GM23338 (cell line): Measurements from ENCODE around the gene ADAMTS13. TPM values are rescaled to one million over a fixed set of nuclear protein-coding genes. Genes with fewer than 3 reads are reported as not detected.

Experiments used
- ATAC-seq: fragments of 200-7000 bp; cut with Tn5 transposase; 3 replicates; pipeline ENCODE4 v1.9.1; 2020
- DNase-seq: peaks from one replicate; pipeline ENCODE4 v3.0.0-alpha.2; 2015; ENCODE audit warnings: low spot score
- H2AFZ ChIP-seq: fragments of 200-600 bp; sonication (generic); 2 replicates; pipeline ENCODE4 v1.8.0; 2016; ENCODE audit warnings: antibody characterized with exemption, mild to moderate bottlenecking, moderate library complexity
- H3F3A ChIP-seq: fragments of 200-600 bp; sonication (generic); replicated peaks from 2 replicates; pipeline ENCODE4 v1.8.0; 2017; ENCODE audit warnings: antibody characterized with exemption, mixed run types, low read depth
- H3K27ac ChIP-seq: fragments of 200-600 bp; sonication (generic); 2 replicates; pipeline ENCODE4 v1.6.1; 2016; ENCODE audit warnings: low read depth
- H3K27me3 ChIP-seq: fragments of 200-600 bp; sonication (generic); 2 replicates; pipeline ENCODE4 v1.8.0; 2016; ENCODE audit warnings: mild to moderate bottlenecking, mixed run types, moderate library complexity; ENCODE audit not compliant: insufficient read depth
- H3K36me3 ChIP-seq: fragments of 200-600 bp; sonication (generic); 2 replicates; pipeline ENCODE4 v1.8.0; 2016; ENCODE audit warnings: mild to moderate bottlenecking; ENCODE audit not compliant: insufficient read depth
- H3K4me1 ChIP-seq: fragments of 200-600 bp; sonication (generic); 2 replicates; pipeline ENCODE4 v1.8.0; 2016; ENCODE audit warnings: mild to moderate bottlenecking, moderate library complexity; ENCODE audit not compliant: insufficient read depth
- H3K4me2 ChIP-seq: fragments of 200-600 bp; sonication (generic); 2 replicates; pipeline ENCODE4 v1.7.1; 2017; ENCODE audit warnings: mixed run types
- H3K4me3 ChIP-seq: fragments of 200-600 bp; sonication (generic); 2 replicates; pipeline ENCODE4 v1.6.1; 2016; ENCODE audit warnings: mixed run types
- H3K79me2 ChIP-seq: fragments of 200-600 bp; sonication (generic); replicated peaks from 2 replicates; pipeline ENCODE4 v1.8.0; 2017; ENCODE audit warnings: mild to moderate bottlenecking; ENCODE audit not compliant: insufficient read depth
- H3K9me2 ChIP-seq: fragments of 200-600 bp; sonication (generic); 2 replicates; pipeline ENCODE4 v1.8.0; 2017; ENCODE audit not compliant: insufficient read depth
- H4K20me1 ChIP-seq: fragments of 200-600 bp; sonication (generic); replicated peaks from 2 replicates; pipeline ENCODE4 v1.8.0; 2017; ENCODE audit warnings: mild to moderate bottlenecking; ENCODE audit not compliant: insufficient read depth
- H3K27ac Mint-ChIP-seq: 2 replicates; pipeline ENCODE4 v1.8.0; 2020; ENCODE audit warnings: inconsistent platforms, mild to moderate bottlenecking, moderate library complexity, mixed read lengths
- H3K27me3 Mint-ChIP-seq: 3 replicates; pipeline ENCODE4 v1.8.0; 2022; ENCODE audit warnings: low read depth, mild to moderate bottlenecking, moderate library complexity, mixed read lengths, inconsistent platforms; ENCODE audit not compliant: insufficient read depth, poor library complexity
- H3K36me3 Mint-ChIP-seq: 3 replicates; pipeline ENCODE4 v1.8.0; 2021; ENCODE audit warnings: low read depth, mild to moderate bottlenecking, inconsistent platforms, moderate library complexity, mixed read lengths
- H3K4me1 Mint-ChIP-seq: 3 replicates; pipeline ENCODE4 v1.8.0; 2020; ENCODE audit warnings: mild to moderate bottlenecking, inconsistent platforms, mixed read lengths
- H3K4me3 Mint-ChIP-seq: 3 replicates; pipeline ENCODE4 v1.8.0; 2021; ENCODE audit warnings: moderate library complexity, mild to moderate bottlenecking, inconsistent platforms, mixed read lengths
- H3K9me3 Mint-ChIP-seq: 3 replicates; pipeline ENCODE4 v1.8.0; 2020; ENCODE audit warnings: moderate library complexity, mild to moderate bottlenecking, inconsistent platforms, mixed read lengths
- ETS1 ChIP-seq: IDR thresholded peaks from 2 replicates; pipeline ENCODE4 v1.6.1; 2016; ENCODE audit warnings: antibody characterized with exemption
- EZH2phosphoT487 ChIP-seq: fragments of 200-600 bp; sonication (generic); IDR thresholded peaks from one replicate; pipeline ENCODE4 v1.8.1; 2018; ENCODE audit warnings: antibody characterized with exemption; ENCODE audit not compliant: unreplicated experiment
- JUNB ChIP-seq: IDR thresholded peaks from one replicate; pipeline ENCODE4 v1.6.1; 2016; ENCODE audit warnings: antibody characterized with exemption; ENCODE audit not compliant: unreplicated experiment
- POLR2AphosphoS5 ChIP-seq: IDR thresholded peaks from 2 replicates; pipeline ENCODE4 v1.6.1; 2016; ENCODE audit warnings: antibody characterized with exemption, low read depth
- REST ChIP-seq: IDR thresholded peaks from one replicate; pipeline ENCODE4 v1.6.1; 2018; ENCODE audit warnings: antibody characterized with exemption; ENCODE audit not compliant: unreplicated experiment
- STAT1 ChIP-seq: IDR thresholded peaks from one replicate; pipeline ENCODE4 v1.6.1; 2016; ENCODE audit warnings: antibody characterized with exemption; ENCODE audit not compliant: unreplicated experiment
- ZNF331 ChIP-seq: fragments of 250-450 bp; sonication (Bioruptor Pico); IDR thresholded peaks from 2 replicates; pipeline ENCODE4 v1.5.0; 2020; ENCODE audit warnings: low read depth, mild to moderate bottlenecking, moderate library complexity
- polyA plus RNA-seq: library from polyadenylated mRNA; unstranded; fragments of >200 nt; fragmentation: Nextera tagmentation; extraction: Ambion mirVana; gene quantifications from 2 replicates; pipeline ENCODE4 v1.2.1, GENCODE V29; 2016
- total RNA-seq: library from RNA; depleted of rRNA; stranded (reverse); fragments of >200 nt; shearing (Covaris generic); gene quantifications from 2 replicates; pipeline ENCODE4 v1.2.3, GENCODE V29; 2014
- TF ChIP-seq, protein P1 (sequence below): fragments of 250-450 bp; sonication (Bioruptor Pico); IDR thresholded peaks from 2 replicates; pipeline ENCODE4 v1.5.0; 2020; ENCODE audit warnings: mild to moderate bottlenecking, moderate library complexity
- TF ChIP-seq, protein P2 (sequence below), 2 experiments: fragments of 200-600 bp in 1 of 2; sonication (generic) in 1 of 2; conservative IDR thresholded peaks; 2 replicates each; pipeline versions ENCODE4 v1.5.1 to v1.6.1; 2016 to 2017; ENCODE audit warnings: antibody characterized with exemption in 2 of 2, low read depth in 2 of 2, mild to moderate bottlenecking in 2 of 2, moderate library complexity in 1 of 2

Gene ADAMTS13
- total and polyA plus RNA-seq, 2 experiments from 2014 or later, result 6.0 TPM

DNA sequence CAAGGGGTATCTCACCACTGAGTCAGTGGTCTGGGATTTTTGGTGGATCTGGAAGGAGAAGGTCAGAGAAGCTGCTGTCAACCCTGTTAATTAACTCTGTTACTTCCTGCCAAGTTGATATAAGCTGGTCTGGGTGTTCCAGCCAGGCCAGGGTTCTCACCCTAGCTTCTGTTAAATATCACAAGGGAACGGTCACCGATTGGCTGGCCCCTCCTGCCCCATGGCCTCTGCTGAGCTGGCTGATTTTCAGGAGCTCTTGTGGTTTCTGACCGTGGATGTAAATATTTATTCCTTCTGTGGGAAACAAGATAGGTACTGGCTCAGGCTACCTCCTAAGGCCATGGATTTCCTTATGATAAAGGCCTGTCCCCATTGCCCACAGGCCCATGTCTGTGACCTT is 1.0 kb downstream of the ADAMTS13 start:
- no peaks in the 10 kb centered on the region for H3K9me2 ChIP-seq
- Mint-ChIP-seq H3K4me1 (peaks cover 35% of the 10 kb centered on the region), H3K4me3 (no peak overlapping the region), H3K27ac (no peak overlapping the region), H3K9me3 (peaks cover 19% of the 10 kb centered on the region; the same call in 2 of the 3 replicates), H3K36me3 (peaks cover 17% of the 10 kb centered on the region), H3K27me3 (peaks cover 22% of the 10 kb centered on the region)
- H3F3A ChIP-seq, result peaks cover 15% of the 10 kb centered on the region
- H3K4me3 ChIP-seq, result no peak overlapping the region
- ATAC-seq (no peak), DNase-seq (no peak)
- no peak for TF ChIP-seq STAT1
- no peak for TF ChIP-seq JUNB
- no peak for TF ChIP-seq EZH2phosphoT487
- TF ChIP-seq POLR2AphosphoS5, result no peak
- no peak for TF ChIP-seq ZNF331
- TF ChIP-seq REST, result no peak
- H3K27me3 ChIP-seq, result no peaks in the 10 kb centered on the region
- H4K20me1 ChIP-seq, result no peaks in the 10 kb centered on the region
- H3K4me2 ChIP-seq, result no peak overlapping the region
- H3K4me1 ChIP-seq, result peaks cover 11% of the 10 kb centered on the region
- H3K27ac ChIP-seq, result no peak overlapping the region
- H3K79me2 ChIP-seq, result no peaks in the 10 kb centered on the region
- no peaks in the 10 kb centered on the region for H3K36me3 ChIP-seq
- H2AFZ ChIP-seq, result no peak overlapping the region

DNA sequence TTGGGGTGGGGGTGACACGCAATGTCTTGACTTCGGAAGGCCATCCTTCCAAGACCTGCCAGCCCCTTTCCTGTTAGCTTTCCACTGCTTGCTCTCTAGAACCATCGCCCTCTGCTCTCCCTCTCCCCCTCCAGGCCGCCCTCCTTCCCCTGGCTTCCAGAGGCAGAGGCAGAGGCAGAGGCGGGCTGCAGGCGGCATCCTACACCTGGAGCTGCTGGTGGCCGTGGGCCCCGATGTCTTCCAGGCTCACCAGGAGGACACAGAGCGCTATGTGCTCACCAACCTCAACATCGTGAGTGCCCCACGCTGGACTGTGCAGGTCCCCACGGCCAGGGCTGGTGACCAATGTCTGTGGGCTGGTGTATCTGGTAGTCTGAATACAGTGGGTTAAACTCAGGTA is 2.0 kb downstream of the ADAMTS13 start:
- H3K4me1 ChIP-seq, result peaks cover 7% of the 10 kb centered on the region
- no peak overlapping the region for H3K4me3 ChIP-seq
- peaks cover 13% of the 10 kb centered on the region for H3K36me3 Mint-ChIP-seq
- no peak overlapping the region for H3K27ac Mint-ChIP-seq
- H3K27me3 ChIP-seq, result no peaks in the 10 kb centered on the region
- no peaks in the 10 kb centered on the region for H3K9me2 ChIP-seq
- H4K20me1 ChIP-seq, result no peaks in the 10 kb centered on the region
- H3K9me3 Mint-ChIP-seq, result peaks cover 12% of the 10 kb centered on the region; the same call in 2 of the 3 replicates
- no peaks in the 10 kb centered on the region for H3K36me3 ChIP-seq
- H3K4me3 Mint-ChIP-seq, result no peak overlapping the region
- no peak for DNase-seq
- peaks cover 25% of the 10 kb centered on the region for H3K4me1 Mint-ChIP-seq
- H3K27ac ChIP-seq, result no peak overlapping the region
- no peak for ATAC-seq
- peaks cover 12% of the 10 kb centered on the region; the same call in 1 of the 2 replicates for H3F3A ChIP-seq
- H3K79me2 ChIP-seq, result no peaks in the 10 kb centered on the region
- no peak overlapping the region for H2AFZ ChIP-seq
- no peak overlapping the region for H3K4me2 ChIP-seq
- peaks cover 17% of the 10 kb centered on the region for H3K27me3 Mint-ChIP-seq
- TF ChIP-seq, protein P1, sequence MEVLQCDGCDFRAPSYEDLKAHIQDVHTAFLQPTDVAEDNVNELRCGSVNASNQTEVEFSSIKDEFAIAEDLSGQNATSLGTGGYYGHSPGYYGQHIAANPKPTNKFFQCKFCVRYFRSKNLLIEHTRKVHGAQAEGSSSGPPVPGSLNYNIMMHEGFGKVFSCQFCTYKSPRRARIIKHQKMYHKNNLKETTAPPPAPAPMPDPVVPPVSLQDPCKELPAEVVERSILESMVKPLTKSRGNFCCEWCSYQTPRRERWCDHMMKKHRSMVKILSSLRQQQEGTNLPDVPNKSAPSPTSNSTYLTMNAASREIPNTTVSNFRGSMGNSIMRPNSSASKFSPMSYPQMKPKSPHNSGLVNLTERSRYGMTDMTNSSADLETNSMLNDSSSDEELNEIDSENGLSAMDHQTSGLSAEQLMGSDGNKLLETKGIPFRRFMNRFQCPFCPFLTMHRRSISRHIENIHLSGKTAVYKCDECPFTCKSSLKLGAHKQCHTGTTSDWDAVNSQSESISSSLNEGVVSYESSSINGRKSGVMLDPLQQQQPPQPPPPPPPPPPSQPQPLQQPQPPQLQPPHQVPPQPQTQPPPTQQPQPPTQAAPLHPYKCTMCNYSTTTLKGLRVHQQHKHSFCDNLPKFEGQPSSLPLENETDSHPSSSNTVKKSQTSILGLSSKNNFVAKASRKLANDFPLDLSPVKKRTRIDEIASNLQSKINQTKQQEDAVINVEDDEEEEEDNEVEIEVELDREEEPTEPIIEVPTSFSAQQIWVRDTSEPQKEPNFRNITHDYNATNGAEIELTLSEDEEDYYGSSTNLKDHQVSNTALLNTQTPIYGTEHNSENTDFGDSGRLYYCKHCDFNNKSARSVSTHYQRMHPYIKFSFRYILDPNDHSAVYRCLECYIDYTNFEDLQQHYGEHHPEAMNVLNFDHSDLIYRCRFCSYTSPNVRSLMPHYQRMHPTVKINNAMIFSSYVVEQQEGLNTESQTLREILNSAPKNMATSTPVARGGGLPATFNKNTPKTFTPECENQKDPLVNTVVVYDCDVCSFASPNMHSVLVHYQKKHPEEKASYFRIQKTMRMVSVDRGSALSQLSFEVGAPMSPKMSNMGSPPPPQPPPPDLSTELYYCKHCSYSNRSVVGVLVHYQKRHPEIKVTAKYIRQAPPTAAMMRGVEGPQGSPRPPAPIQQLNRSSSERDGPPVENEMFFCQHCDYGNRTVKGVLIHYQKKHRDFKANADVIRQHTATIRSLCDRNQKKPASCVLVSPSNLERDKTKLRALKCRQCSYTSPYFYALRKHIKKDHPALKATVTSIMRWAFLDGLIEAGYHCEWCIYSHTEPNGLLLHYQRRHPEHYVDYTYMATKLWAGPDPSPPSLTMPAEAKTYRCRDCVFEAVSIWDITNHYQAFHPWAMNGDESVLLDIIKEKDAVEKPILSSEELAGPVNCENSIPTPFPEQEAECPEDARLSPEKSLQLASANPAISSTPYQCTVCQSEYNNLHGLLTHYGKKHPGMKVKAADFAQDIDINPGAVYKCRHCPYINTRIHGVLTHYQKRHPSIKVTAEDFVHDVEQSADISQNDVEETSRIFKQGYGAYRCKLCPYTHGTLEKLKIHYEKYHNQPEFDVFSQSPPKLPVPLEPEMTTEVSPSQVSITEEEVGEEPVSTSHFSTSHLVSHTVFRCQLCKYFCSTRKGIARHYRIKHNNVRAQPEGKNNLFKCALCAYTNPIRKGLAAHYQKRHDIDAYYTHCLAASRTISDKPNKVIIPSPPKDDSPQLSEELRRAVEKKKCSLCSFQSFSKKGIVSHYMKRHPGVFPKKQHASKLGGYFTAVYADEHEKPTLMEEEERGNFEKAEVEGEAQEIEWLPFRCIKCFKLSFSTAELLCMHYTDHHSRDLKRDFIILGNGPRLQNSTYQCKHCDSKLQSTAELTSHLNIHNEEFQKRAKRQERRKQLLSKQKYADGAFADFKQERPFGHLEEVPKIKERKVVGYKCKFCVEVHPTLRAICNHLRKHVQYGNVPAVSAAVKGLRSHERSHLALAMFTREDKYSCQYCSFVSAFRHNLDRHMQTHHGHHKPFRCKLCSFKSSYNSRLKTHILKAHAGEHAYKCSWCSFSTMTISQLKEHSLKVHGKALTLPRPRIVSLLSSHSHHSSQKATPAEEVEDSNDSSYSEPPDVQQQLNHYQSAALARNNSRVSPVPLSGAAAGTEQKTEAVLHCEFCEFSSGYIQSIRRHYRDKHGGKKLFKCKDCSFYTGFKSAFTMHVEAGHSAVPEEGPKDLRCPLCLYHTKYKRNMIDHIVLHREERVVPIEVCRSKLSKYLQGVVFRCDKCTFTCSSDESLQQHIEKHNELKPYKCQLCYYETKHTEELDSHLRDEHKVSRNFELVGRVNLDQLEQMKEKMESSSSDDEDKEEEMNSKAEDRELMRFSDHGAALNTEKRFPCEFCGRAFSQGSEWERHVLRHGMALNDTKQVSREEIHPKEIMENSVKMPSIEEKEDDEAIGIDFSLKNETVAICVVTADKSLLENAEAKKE, result no peak
- TF ChIP-seq, protein P2, sequence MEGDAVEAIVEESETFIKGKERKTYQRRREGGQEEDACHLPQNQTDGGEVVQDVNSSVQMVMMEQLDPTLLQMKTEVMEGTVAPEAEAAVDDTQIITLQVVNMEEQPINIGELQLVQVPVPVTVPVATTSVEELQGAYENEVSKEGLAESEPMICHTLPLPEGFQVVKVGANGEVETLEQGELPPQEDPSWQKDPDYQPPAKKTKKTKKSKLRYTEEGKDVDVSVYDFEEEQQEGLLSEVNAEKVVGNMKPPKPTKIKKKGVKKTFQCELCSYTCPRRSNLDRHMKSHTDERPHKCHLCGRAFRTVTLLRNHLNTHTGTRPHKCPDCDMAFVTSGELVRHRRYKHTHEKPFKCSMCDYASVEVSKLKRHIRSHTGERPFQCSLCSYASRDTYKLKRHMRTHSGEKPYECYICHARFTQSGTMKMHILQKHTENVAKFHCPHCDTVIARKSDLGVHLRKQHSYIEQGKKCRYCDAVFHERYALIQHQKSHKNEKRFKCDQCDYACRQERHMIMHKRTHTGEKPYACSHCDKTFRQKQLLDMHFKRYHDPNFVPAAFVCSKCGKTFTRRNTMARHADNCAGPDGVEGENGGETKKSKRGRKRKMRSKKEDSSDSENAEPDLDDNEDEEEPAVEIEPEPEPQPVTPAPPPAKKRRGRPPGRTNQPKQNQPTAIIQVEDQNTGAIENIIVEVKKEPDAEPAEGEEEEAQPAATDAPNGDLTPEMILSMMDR (conservative IDR thresholded peaks at IDR 0.05; ENCODE audit: low read depth in 2 of 2), result no peak
- TF ChIP-seq JUNB (no peak), STAT1 (no peak), ETS1 (no peak), EZH2phosphoT487 (no peak), ZNF331 (no peak)
